ENCODE measurements around the gene MIER2.

Gene MIER2

GRCh38 chr19:328025-328505 lies 16.5 kb downstream of the MIER2 start:
- H3K36me3 ChIP-seq = peaks cover 69 to 92% (median 89%) of the 10 kb centered on the region in 11 experiments
- no peaks in the 10 kb centered on the region for H4K20me1 ChIP-seq
- H3K27me3 ChIP-seq = no peaks in the 10 kb centered on the region
- TF ChIP-seq Cebpa-rat (IDR thresholded peaks at IDR 0.05) = no peak
- no peak overlapping the region for H3K4me2 ChIP-seq
- no peak overlapping the region for H3K27ac ChIP-seq
- H3K9ac ChIP-seq = no peak overlapping the region
- no peak overlapping the region for H3K4me3 ChIP-seq
- H3K4me1 ChIP-seq = no peaks in the 10 kb centered on the region
- H3K9me3 ChIP-seq (replicated peaks in 1 of 11) = peaks cover 49 to 87% (median 67%) of the 10 kb centered on the region in 11 experiments

GRCh38 chr19:327291-328024 lies 17.1 kb downstream of the MIER2 start:
- Histone ChIP-seq H4K20me1 (no peaks in the 10 kb centered on the region), H3K9ac (no peak overlapping the region), H3K4me3 (no peak overlapping the region), H3K36me3 (peaks cover 75 to 98% (median 95%) of the 10 kb centered on the region in 11 experiments), H3K4me2 (no peak overlapping the region), H3K4me1 (no peaks in the 10 kb centered on the region), H3K27me3 (no peaks in the 10 kb centered on the region), H3K9me3 (replicated peaks in 1 of 11) (peaks cover 52 to 93% (median 69%) of the 10 kb centered on the region in 11 experiments), H3K27ac (no peak overlapping the region)
- TF ChIP-seq Cebpa-rat (IDR thresholded peaks at IDR 0.05) = no peak

GRCh38 chr19:326871-327270 lies 17.7 kb downstream of the MIER2 start:
- H3K27ac ChIP-seq = no peak overlapping the region
- peaks cover 54 to 96% (median 69%) of the 10 kb centered on the region in 11 experiments for H3K9me3 ChIP-seq (replicated peaks in 1 of 11)
- H3K9ac ChIP-seq = no peak overlapping the region
- no peaks in the 10 kb centered on the region for H3K27me3 ChIP-seq
- no peak overlapping the region for H3K4me2 ChIP-seq
- peaks cover 76 to 100% (median 96%) of the 10 kb centered on the region in 11 experiments for H3K36me3 ChIP-seq
- no peaks in the 10 kb centered on the region for H3K4me1 ChIP-seq
- no peaks in the 10 kb centered on the region for H4K20me1 ChIP-seq
- no peak overlapping the region for H3K4me3 ChIP-seq
- TF ChIP-seq Cebpa-rat (IDR thresholded peaks at IDR 0.05) = no peak

DNA sequence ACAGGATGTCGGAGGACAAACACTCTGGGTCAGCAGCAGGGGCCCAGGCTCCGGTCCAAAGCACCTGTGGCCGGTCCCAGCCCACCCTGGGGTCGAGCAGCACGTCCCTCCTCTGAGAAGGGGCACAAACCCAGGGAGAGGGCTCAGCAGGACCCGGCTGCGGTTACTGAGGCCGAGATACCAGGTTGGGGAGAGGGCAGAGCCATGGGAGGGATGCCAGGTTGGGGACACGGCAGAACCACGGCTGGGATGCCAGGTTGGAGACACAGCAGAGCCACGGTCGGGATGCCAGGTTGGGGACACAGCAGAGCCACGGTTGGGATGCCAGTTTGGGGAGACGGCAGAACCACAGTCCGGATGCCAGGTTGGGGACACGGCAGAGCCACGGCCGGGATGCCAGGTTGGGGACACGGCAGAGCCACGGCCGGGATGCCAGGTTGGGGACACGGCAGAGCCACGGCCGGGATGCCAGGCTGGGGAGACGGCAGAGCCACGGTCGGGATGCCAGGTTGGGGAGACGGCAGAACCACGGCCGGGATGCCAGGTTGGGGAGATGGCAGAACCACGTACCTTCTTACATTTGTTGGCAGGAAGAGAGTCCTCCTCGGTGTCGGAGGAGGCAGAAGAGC lies 18.5 kb downstream of the MIER2 start:
- Histone ChIP-seq H3K27ac (no peak overlapping the region), H3K4me1 (no peaks in the 10 kb centered on the region), H3K4me2 (no peak overlapping the region), H3K9ac (no peak overlapping the region), H3K27me3 (no peaks in the 10 kb centered on the region), H3K4me3 (no peak overlapping the region), H3K36me3 (peaks cover 76 to 98% (median 92%) of the 10 kb centered on the region in 11 experiments), H3K9me3 (replicated peaks in 1 of 11) (peaks cover 50 to 97% (median 69%) of the 10 kb centered on the region in 11 experiments), H4K20me1 (no peaks in the 10 kb centered on the region)
- TF ChIP-seq Cebpa-rat (IDR thresholded peaks at IDR 0.05) = no peak

GRCh38 chr19:325173-325936 lies 19.2 kb downstream of the MIER2 start:
- peaks cover 0 to 3% (median 0%) of the 10 kb centered on the region in 11 experiments; a peak in 1 of 22 replicates for H4K20me1 ChIP-seq
- H3K4me1 ChIP-seq = no peaks in the 10 kb centered on the region
- peaks cover 74 to 98% (median 92%) of the 10 kb centered on the region in 11 experiments for H3K36me3 ChIP-seq
- no peak overlapping the region for H3K9ac ChIP-seq
- peaks cover 50 to 97% (median 69%) of the 10 kb centered on the region in 11 experiments for H3K9me3 ChIP-seq (replicated peaks in 1 of 11)
- no peak overlapping the region for H3K4me2 ChIP-seq
- no peaks in the 10 kb centered on the region for H3K27me3 ChIP-seq
- H3K27ac ChIP-seq = no peak overlapping the region
- TF ChIP-seq Cebpa-rat (IDR thresholded peaks at IDR 0.05) = no peak
- H3K4me3 ChIP-seq = no peak overlapping the region

GRCh38 chr19:324716-325115 lies 19.9 kb downstream of the MIER2 start:
- no peak for TF ChIP-seq Cebpa-rat (IDR thresholded peaks at IDR 0.05)
- Histone ChIP-seq H3K4me2 (no peak overlapping the region), H3K4me1 (no peaks in the 10 kb centered on the region), H4K20me1 (peaks cover 0 to 9% (median 0%) of the 10 kb centered on the region in 11 experiments; a peak in 1 of 22 replicates), H3K9ac (no peak overlapping the region), H3K27ac (no peak overlapping the region), H3K27me3 (no peaks in the 10 kb centered on the region), H3K36me3 (peaks cover 67 to 98% (median 89%) of the 10 kb centered on the region in 11 experiments), H3K9me3 (replicated peaks in 1 of 11) (peaks cover 47 to 91% (median 65%) of the 10 kb centered on the region in 11 experiments), H3K4me3 (no peak overlapping the region)

GRCh38 chr19:322616-323015 lies 22.0 kb downstream of the MIER2 start:
- no peak for TF ChIP-seq Cebpa-rat (IDR thresholded peaks at IDR 0.05)
- Histone ChIP-seq H4K20me1 (peaks cover 0 to 9% (median 0%) of the 10 kb centered on the region in 11 experiments; a peak in 1 of 22 replicates), H3K4me3 (no peak overlapping the region), H3K27ac (no peak overlapping the region), H3K36me3 (peaks cover 46 to 92% (median 78%) of the 10 kb centered on the region in 11 experiments), H3K9me3 (replicated peaks in 1 of 11) (peaks cover 26 to 75% (median 50%) of the 10 kb centered on the region in 11 experiments), H3K4me1 (no peaks in the 10 kb centered on the region), H3K27me3 (no peaks in the 10 kb centered on the region), H3K4me2 (no peak overlapping the region), H3K9ac (no peak overlapping the region)

GRCh38 chr19:318509-318774 lies 26.2 kb downstream of the MIER2 start:
- H3K9ac ChIP-seq = no peak overlapping the region
- H3K4me3 ChIP-seq = no peak overlapping the region
- no peak overlapping the region for H3K27ac ChIP-seq
- peaks cover 11 to 40% (median 32%) of the 10 kb centered on the region in 11 experiments; a peak in 20 of 22 replicates for H3K9me3 ChIP-seq (replicated peaks in 1 of 11)
- peaks cover 32 to 90% (median 51%) of the 10 kb centered on the region in 11 experiments for H3K36me3 ChIP-seq
- TF ChIP-seq Cebpa-rat (IDR thresholded peaks at IDR 0.05) = no peak
- peaks cover 0 to 6% (median 2%) of the 10 kb centered on the region in 10 experiments; a peak in 4 of 20 replicates for H3K4me1 ChIP-seq
- H3K4me2 ChIP-seq = no peak overlapping the region
- peaks cover 0 to 9% (median 0%) of the 10 kb centered on the region in 11 experiments; a peak in 2 of 22 replicates for H4K20me1 ChIP-seq
- no peaks in the 10 kb centered on the region for H3K27me3 ChIP-seq

Data from BLaER1 treated with 17β-estradiol and CSF1 and Interleukin-3, amounts not matched to agents 10 nM and 100 nM (cell line).